SU-DHL-6 (cell line): ENCODE results near the gene RASA1.

ENCODE experiments used
- H2AFZ ChIP-seq: fragments of 200-600 bp; sonication (generic); 2 replicates; pipeline ENCODE4 v1.6.1; 2014; ENCODE audit warnings: low read depth, mild to moderate bottlenecking, moderate library complexity, mixed read lengths, antibody characterized with exemption, low read length; ENCODE audit not compliant: severe bottlenecking
- H3F3A ChIP-seq: fragments of 200-600 bp; shearing (Covaris generic); 2 replicates; pipeline ENCODE4 v1.6.0; 2016; ENCODE audit warnings: antibody characterized with exemption, mild to moderate bottlenecking; ENCODE audit not compliant: insufficient read depth
- H3K27ac ChIP-seq: fragments of 200-600 bp; sonication (generic); 2 replicates; pipeline ENCODE4 v1.5.1; 2016; ENCODE audit warnings: low read depth, mild to moderate bottlenecking, low read length, moderate library complexity, mixed read lengths
- H3K27me3 ChIP-seq: fragments of 200-600 bp; sonication (generic), shearing (Covaris generic); 2 replicates; pipeline ENCODE4 v1.6.0; 2014; ENCODE audit warnings: mild to moderate bottlenecking, low read length
- H3K36me3 ChIP-seq: fragments of 200-600 bp; sonication (generic); 2 replicates; pipeline ENCODE4 v1.6.1; 2014; ENCODE audit warnings: mild to moderate bottlenecking, low read length, mixed read lengths
- H3K4me2 ChIP-seq: fragments of 300-600, 200-600 bp; shearing (Covaris generic), sonication (generic); 2 replicates; pipeline ENCODE4 v1.6.0; 2014; ENCODE audit warnings: low read length, low read depth, mild to moderate bottlenecking; ENCODE audit not compliant: poor library complexity, severe bottlenecking
- H3K4me3 ChIP-seq: fragments of 200-600 bp; sonication (generic); 2 replicates; pipeline ENCODE4 v1.5.1; 2014; ENCODE audit warnings: antibody characterized with exemption, low read length, mild to moderate bottlenecking, mixed read lengths; ENCODE audit not compliant: insufficient read depth, poor library complexity, severe bottlenecking
- H3K79me2 ChIP-seq: fragments of 200-600 bp; sonication (generic); 2 replicates; pipeline ENCODE4 v1.6.1; 2014; ENCODE audit warnings: mild to moderate bottlenecking, low read length, moderate library complexity; ENCODE audit not compliant: insufficient read depth
- H3K9ac ChIP-seq: fragments of 200-600 bp; sonication (generic); 2 replicates; pipeline ENCODE4 v1.7.0; 2014; ENCODE audit warnings: mild to moderate bottlenecking, low read length
- H3K9me2 ChIP-seq: fragments of 200-600 bp; sonication (generic); replicated peaks from 2 replicates; pipeline ENCODE4 v1.6.1; 2014; ENCODE audit warnings: low read length; ENCODE audit not compliant: insufficient read depth
- H3K9me3 ChIP-seq: fragments of 200-600 bp; sonication (generic); 2 replicates; pipeline ENCODE4 v1.6.1; 2014; ENCODE audit warnings: low read length, mixed read lengths; ENCODE audit not compliant: insufficient read depth
- H4K20me1 ChIP-seq: fragments of 200-600 bp; sonication (generic); 2 replicates; pipeline ENCODE4 v1.6.1; 2014; ENCODE audit warnings: low read depth, mild to moderate bottlenecking, antibody characterized with exemption, low read length, moderate library complexity, mixed read lengths
- CTCF ChIP-seq: fragments of 200-600 bp; sonication (generic); IDR thresholded peaks from one replicate; pipeline ENCODE4 v1.5.1; 2017; ENCODE audit warnings: antibody characterized with exemption, mild to moderate bottlenecking, low read length, moderate library complexity; ENCODE audit not compliant: insufficient read depth, poor library complexity, severe bottlenecking
- EZH2phosphoT487 ChIP-seq: fragments of 200-600 bp; sonication (generic), shearing (Covaris generic); conservative IDR thresholded peaks from 2 replicates; pipeline ENCODE4 v1.6.1; 2018; ENCODE audit warnings: mild to moderate bottlenecking, antibody characterized with exemption, low read length, moderate library complexity, mixed read lengths

RASA1 gene

GRCh38 chr5:87313216-87313615 lies 45.5 kb downstream of the RASA1 start:
- Histone ChIP-seq H3K9ac (no peak overlapping the region), H3K4me3 (no peak overlapping the region), H3K4me2 (no peak overlapping the region), H3K27ac (no peak overlapping the region), H3K27me3 (no peaks in the 10 kb centered on the region), H3K79me2 (peaks cover 37% of the 10 kb centered on the region), H3F3A (no peaks in the 10 kb centered on the region), H3K9me3 (no peaks in the 10 kb centered on the region), H2AFZ (no peak overlapping the region), H3K9me2 (no peaks in the 10 kb centered on the region), H4K20me1 (no peaks in the 10 kb centered on the region), H3K36me3 (no peaks in the 10 kb centered on the region)
- TF ChIP-seq EZH2phosphoT487 (no peak), CTCF (no peak)

GRCh38 chr5:87319469-87319868 lies 51.8 kb downstream of the RASA1 start:
- TF ChIP-seq EZH2phosphoT487 (no peak), CTCF (no peak)
- peaks cover 14% of the 10 kb centered on the region for H3K79me2 ChIP-seq
- H3K27ac ChIP-seq = no peak overlapping the region
- H3K9me3 ChIP-seq = peaks cover 9% of the 10 kb centered on the region; the same call in 1 of the 2 replicates
- no peak overlapping the region for H3K4me3 ChIP-seq
- H3K36me3 ChIP-seq = no peaks in the 10 kb centered on the region
- H3K9me2 ChIP-seq = no peaks in the 10 kb centered on the region
- H2AFZ ChIP-seq = no peak overlapping the region
- H3K4me2 ChIP-seq = no peak overlapping the region
- no peaks in the 10 kb centered on the region for H3F3A ChIP-seq
- no peaks in the 10 kb centered on the region for H3K27me3 ChIP-seq
- H4K20me1 ChIP-seq = no peaks in the 10 kb centered on the region
- H3K9ac ChIP-seq = no peak overlapping the region

GRCh38 chr5:87321605-87322004 lies 53.9 kb downstream of the RASA1 start:
- H3K4me3 ChIP-seq = no peak overlapping the region
- no peak overlapping the region for H3K4me2 ChIP-seq
- no peak overlapping the region for H3K27ac ChIP-seq
- H3K27me3 ChIP-seq = no peaks in the 10 kb centered on the region
- no peaks in the 10 kb centered on the region for H3K36me3 ChIP-seq
- peaks cover 9% of the 10 kb centered on the region; the same call in 1 of the 2 replicates for H3K9me3 ChIP-seq
- no peak overlapping the region for H3K9ac ChIP-seq
- peaks cover 16% of the 10 kb centered on the region; the same call in 1 of the 2 replicates for H3K79me2 ChIP-seq
- H4K20me1 ChIP-seq = no peaks in the 10 kb centered on the region
- no peak overlapping the region for H2AFZ ChIP-seq
- TF ChIP-seq EZH2phosphoT487 = no peak
- TF ChIP-seq CTCF = no peak
- no peaks in the 10 kb centered on the region for H3F3A ChIP-seq
- H3K9me2 ChIP-seq = no peaks in the 10 kb centered on the region
